ENCODE results near the gene P2RY12. TPM values are rescaled to one million over a fixed set of nuclear protein-coding genes. Genes with fewer than 3 reads are reported as not detected.

The P2RY12 gene
- polyA plus RNA-seq, 1 donor from 2014 or later: not detected

DNA sequence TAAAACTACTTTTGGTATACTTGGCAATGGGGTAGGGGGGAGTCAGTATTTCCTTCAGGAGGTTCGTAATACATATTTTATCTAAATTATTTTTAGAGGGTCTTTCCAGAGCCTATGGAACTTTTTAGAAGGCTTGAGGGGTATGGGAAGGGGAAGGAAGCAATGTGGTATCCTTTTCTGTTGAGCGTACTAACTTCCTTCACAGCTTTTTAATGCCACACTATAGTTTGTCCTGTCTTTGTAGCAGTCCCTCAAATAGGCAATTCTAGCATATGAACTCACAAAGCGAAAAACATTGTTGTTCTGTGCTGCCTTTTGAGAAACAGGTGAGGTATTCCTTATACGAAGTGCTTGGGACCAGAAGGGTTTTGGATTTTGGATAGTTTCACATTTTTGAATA lies 32.9 kb downstream of the P2RY12 start:
- H3K36me3 ChIP-seq (ENCODE audit: insufficient read depth, low read length): peaks cover 5% of the 10 kb centered on the region
- H3K27ac ChIP-seq (ENCODE audit: low read length): no peak overlapping the region
- no peaks in the 10 kb centered on the region for H3K27me3 ChIP-seq (ENCODE audit: insufficient read depth, low read depth, low read length)
- TF ChIP-seq EP300 (conservative IDR thresholded peaks at IDR 0.05; ENCODE audit: poor library complexity, severe bottlenecking) (no peak), MXI1 (conservative IDR thresholded peaks at IDR 0.05; ENCODE audit: poor library complexity, severe bottlenecking) (no peak), REST (IDR thresholded peaks at IDR 0.05; ENCODE audit: borderline replicate concordance) (no peak), POLR2AphosphoS5 (IDR thresholded peaks at IDR 0.05) (no peak), TAF1 (IDR thresholded peaks at IDR 0.05; ENCODE audit: low read depth) (no peak), EZH2 (IDR thresholded peaks at IDR 0.05; ENCODE audit: borderline replicate concordance, insufficient read depth, low read length, poor library complexity, severe bottlenecking) (no peak), RAD21 (conservative IDR thresholded peaks at IDR 0.05) (no peak), SMC3 (conservative IDR thresholded peaks at IDR 0.05; ENCODE audit: poor library complexity) (no peak), CTCF (IDR thresholded peaks at IDR 0.05; ENCODE audit: poor library complexity, severe bottlenecking) (no peak)
- no peaks in the 10 kb centered on the region for H3F3A ChIP-seq (ENCODE audit: insufficient read depth, low read length, poor library complexity, severe bottlenecking)
- H4K20me1 ChIP-seq (ENCODE audit: insufficient read depth): no peaks in the 10 kb centered on the region
- no peaks in the 10 kb centered on the region for H3K9me2 ChIP-seq (ENCODE audit: insufficient read depth, low read length)
- H3K4me2 ChIP-seq (ENCODE audit: low read length): no peak overlapping the region
- no peak overlapping the region for H3K9ac ChIP-seq (ENCODE audit: low read length)
- no peak overlapping the region for H2AFZ ChIP-seq (ENCODE audit: low read depth, low read length)
- no peaks in the 10 kb centered on the region for H3K79me2 ChIP-seq (replicated peaks; ENCODE audit: insufficient read depth, low read length)
- no peak overlapping the region for H3K4me3 ChIP-seq (ENCODE audit: low read length)
- no peaks in the 10 kb centered on the region for H3K9me3 ChIP-seq (ENCODE audit: low read length)

DNA sequence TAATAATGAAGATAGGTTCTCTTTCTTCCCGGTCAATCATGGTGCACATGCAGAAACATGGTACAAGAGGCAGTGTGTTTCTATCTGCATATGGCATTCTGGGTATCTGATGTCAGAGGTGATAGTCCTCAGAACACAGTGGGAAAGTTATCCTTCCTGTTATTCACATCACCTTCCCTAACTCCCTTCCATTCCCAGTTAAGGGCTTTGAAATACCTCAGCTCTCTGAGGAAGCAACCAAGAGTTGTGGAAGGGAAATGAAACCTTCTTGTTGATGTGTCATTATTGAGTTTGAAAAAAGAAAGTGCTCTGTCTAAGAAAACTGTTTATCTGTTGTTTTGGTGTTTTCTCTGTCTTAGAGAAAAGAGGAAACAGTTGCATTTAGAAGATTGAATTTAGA lies 33.3 kb downstream of the P2RY12 start:
- no peak overlapping the region for H3K27ac ChIP-seq (ENCODE audit: low read length)
- H3K9ac ChIP-seq (ENCODE audit: low read length): no peak overlapping the region
- no peaks in the 10 kb centered on the region for H3F3A ChIP-seq (ENCODE audit: insufficient read depth, low read length, poor library complexity, severe bottlenecking)
- H3K9me2 ChIP-seq (ENCODE audit: insufficient read depth, low read length): no peaks in the 10 kb centered on the region
- no peaks in the 10 kb centered on the region for H3K79me2 ChIP-seq (replicated peaks; ENCODE audit: insufficient read depth, low read length)
- no peaks in the 10 kb centered on the region for H4K20me1 ChIP-seq (ENCODE audit: insufficient read depth)
- no peak overlapping the region for H3K4me3 ChIP-seq (ENCODE audit: low read length)
- peaks cover 5% of the 10 kb centered on the region for H3K36me3 ChIP-seq (ENCODE audit: insufficient read depth, low read length)
- no peaks in the 10 kb centered on the region for H3K27me3 ChIP-seq (ENCODE audit: insufficient read depth, low read depth, low read length)
- H2AFZ ChIP-seq (ENCODE audit: low read depth, low read length): no peak overlapping the region
- no peaks in the 10 kb centered on the region for H3K9me3 ChIP-seq (ENCODE audit: low read length)
- TF ChIP-seq MXI1 (conservative IDR thresholded peaks at IDR 0.05; ENCODE audit: poor library complexity, severe bottlenecking) (no peak), TAF1 (IDR thresholded peaks at IDR 0.05; ENCODE audit: low read depth) (no peak)
- no peak overlapping the region for H3K4me2 ChIP-seq (ENCODE audit: low read length)

GRCh38 chr3:151350656-151351055 lies 33.9 kb downstream of the P2RY12 start:
- no peaks in the 10 kb centered on the region for H3K9me3 ChIP-seq (ENCODE audit: low read length)
- no peak overlapping the region for H3K27ac ChIP-seq (ENCODE audit: low read length)
- H3K9me2 ChIP-seq (ENCODE audit: insufficient read depth, low read length): no peaks in the 10 kb centered on the region
- H4K20me1 ChIP-seq (ENCODE audit: insufficient read depth): no peaks in the 10 kb centered on the region
- no peak overlapping the region for H3K4me3 ChIP-seq (ENCODE audit: low read length)
- no peaks in the 10 kb centered on the region for H3K79me2 ChIP-seq (replicated peaks; ENCODE audit: insufficient read depth, low read length)
- no peak overlapping the region for H3K4me2 ChIP-seq (ENCODE audit: low read length)
- no peak for TF ChIP-seq MXI1 (conservative IDR thresholded peaks at IDR 0.05; ENCODE audit: poor library complexity, severe bottlenecking)
- TF ChIP-seq TAF1 (IDR thresholded peaks at IDR 0.05; ENCODE audit: low read depth): no peak
- no peak for TF ChIP-seq EP300 (conservative IDR thresholded peaks at IDR 0.05; ENCODE audit: poor library complexity, severe bottlenecking)
- TF ChIP-seq SMC3 (conservative IDR thresholded peaks at IDR 0.05; ENCODE audit: poor library complexity): no peak
- no peak for TF ChIP-seq CTCF (IDR thresholded peaks at IDR 0.05; ENCODE audit: poor library complexity, severe bottlenecking)
- no peak for TF ChIP-seq POLR2AphosphoS5 (IDR thresholded peaks at IDR 0.05)
- no peak for TF ChIP-seq EZH2 (IDR thresholded peaks at IDR 0.05; ENCODE audit: borderline replicate concordance, insufficient read depth, low read length, poor library complexity, severe bottlenecking)
- no peak for TF ChIP-seq RAD21 (conservative IDR thresholded peaks at IDR 0.05)
- no peak for TF ChIP-seq REST (IDR thresholded peaks at IDR 0.05; ENCODE audit: borderline replicate concordance)
- no peak overlapping the region for H3K9ac ChIP-seq (ENCODE audit: low read length)
- H3K36me3 ChIP-seq (ENCODE audit: insufficient read depth, low read length): peaks cover 5% of the 10 kb centered on the region
- no peaks in the 10 kb centered on the region for H3K27me3 ChIP-seq (ENCODE audit: insufficient read depth, low read depth, low read length)
- H3F3A ChIP-seq (ENCODE audit: insufficient read depth, low read length, poor library complexity, severe bottlenecking): no peaks in the 10 kb centered on the region
- no peak overlapping the region for H2AFZ ChIP-seq (ENCODE audit: low read depth, low read length)
